Glutamatergic neuron (in vitro differentiated cells): ENCODE measurements around the gene ABLIM1. TPM values are rescaled to one million over a fixed set of nuclear protein-coding genes. Genes with fewer than 3 reads are reported as not detected.

Experiments used
- DNase-seq: peaks from one replicate; pipeline ENCODE4 v3.0.0; 2022
- H3K27ac Mint-ChIP-seq: one replicate; pipeline ENCODE4 v1.8.0; 2020; ENCODE audit warnings: mild to moderate bottlenecking, mixed read lengths, inconsistent platforms; ENCODE audit not compliant: unreplicated experiment
- H3K27me3 Mint-ChIP-seq: one replicate; pipeline ENCODE4 v1.8.0; 2020; ENCODE audit warnings: mild to moderate bottlenecking, moderate library complexity, mixed read lengths, inconsistent platforms; ENCODE audit not compliant: unreplicated experiment
- H3K36me3 Mint-ChIP-seq: one replicate; pipeline ENCODE4 v1.8.0; 2020; ENCODE audit warnings: mild to moderate bottlenecking, mixed read lengths, inconsistent platforms; ENCODE audit not compliant: unreplicated experiment
- H3K4me1 Mint-ChIP-seq: one replicate; pipeline ENCODE4 v1.8.0; 2020; ENCODE audit warnings: mild to moderate bottlenecking, low read depth, mixed read lengths, inconsistent platforms; ENCODE audit not compliant: unreplicated experiment
- H3K4me3 Mint-ChIP-seq: one replicate; pipeline ENCODE4 v1.8.0; 2020; ENCODE audit warnings: mild to moderate bottlenecking, mixed read lengths, inconsistent platforms; ENCODE audit not compliant: unreplicated experiment
- H3K9me3 Mint-ChIP-seq: one replicate; pipeline ENCODE4 v1.8.0; 2020; ENCODE audit warnings: mild to moderate bottlenecking, moderate library complexity, mixed read lengths, inconsistent platforms; ENCODE audit not compliant: unreplicated experiment
- CTCF ChIP-seq: fragments of 200-600 bp; sonication (generic); IDR thresholded peaks from one replicate; pipeline ENCODE4 v1.5.0; 2021; ENCODE audit not compliant: partially characterized antibody, unreplicated experiment
- total RNA-seq: library from RNA; stranded (reverse); fragmentation: NEBNext Ultra II Directional; extraction: Animal tissue kit (Norgen Biotek cat#: 25700); gene quantifications from one replicate; pipeline ENCODE4 v1.2.1, GENCODE V29; 2021; ENCODE audit not compliant: unreplicated experiment

The ABLIM1 gene
- total RNA-seq, 1 donor from 2014 or later, result 25.7 TPM

GRCh38 chr10:114394531-114394930, 263.5 kb downstream of the ABLIM1 start:
- H3K9me3 Mint-ChIP-seq, result no peaks in the 10 kb centered on the region
- TF ChIP-seq CTCF, result no peak
- H3K27me3 Mint-ChIP-seq, result peaks cover 3% of the 10 kb centered on the region
- H3K27ac Mint-ChIP-seq, result no peak overlapping the region
- no peaks in the 10 kb centered on the region for H3K4me1 Mint-ChIP-seq
- H3K4me3 Mint-ChIP-seq, result no peak overlapping the region
- no peaks in the 10 kb centered on the region for H3K36me3 Mint-ChIP-seq
- DNase-seq, result no peak

- no peak for DNase-seq
- TF ChIP-seq CTCF, result no peak
- H3K36me3 Mint-ChIP-seq, result no peaks in the 10 kb centered on the region
- H3K9me3 Mint-ChIP-seq, result no peaks in the 10 kb centered on the region
- peaks cover 3% of the 10 kb centered on the region for H3K27me3 Mint-ChIP-seq
- H3K4me3 Mint-ChIP-seq, result no peak overlapping the region
- H3K27ac Mint-ChIP-seq, result no peak overlapping the region
- no peaks in the 10 kb centered on the region for H3K4me1 Mint-ChIP-seq
Measured at GRCh38 chr10:114393886-114394285, 264.2 kb downstream of the ABLIM1 start.

GRCh38 chr10:114393482-114393881, 264.6 kb downstream of the ABLIM1 start:
- DNase-seq, result no peak
- H3K36me3 Mint-ChIP-seq, result no peaks in the 10 kb centered on the region
- peaks cover 3% of the 10 kb centered on the region for H3K27me3 Mint-ChIP-seq
- TF ChIP-seq CTCF, result no peak
- no peaks in the 10 kb centered on the region for H3K4me1 Mint-ChIP-seq
- H3K27ac Mint-ChIP-seq, result no peak overlapping the region
- H3K9me3 Mint-ChIP-seq, result no peaks in the 10 kb centered on the region
- no peak overlapping the region for H3K4me3 Mint-ChIP-seq

- no peak for TF ChIP-seq CTCF
- Mint-ChIP-seq H3K9me3 (no peaks in the 10 kb centered on the region), H3K4me3 (no peak overlapping the region), H3K4me1 (no peaks in the 10 kb centered on the region), H3K27me3 (peaks cover 2% of the 10 kb centered on the region), H3K27ac (no peak overlapping the region), H3K36me3 (peaks cover under 1% of the 10 kb centered on the region)
- no peak for DNase-seq
Measured at GRCh38 chr10:114392112-114392835, 265.8 kb downstream of the ABLIM1 start.

- DNase-seq, result no peak
- no peak for TF ChIP-seq CTCF
- no peaks in the 10 kb centered on the region for H3K4me1 Mint-ChIP-seq
Measured at GRCh38 chr10:114391599-114391998, 266.5 kb downstream of the ABLIM1 start.

More at GRCh38 chr10:114391599-114391998, 266.5 kb downstream of the ABLIM1 start:
- H3K27ac Mint-ChIP-seq, result no peak overlapping the region
- peaks cover 5% of the 10 kb centered on the region for H3K36me3 Mint-ChIP-seq
- H3K9me3 Mint-ChIP-seq, result no peaks in the 10 kb centered on the region
- no peak overlapping the region for H3K4me3 Mint-ChIP-seq
- H3K27me3 Mint-ChIP-seq, result peaks cover 2% of the 10 kb centered on the region
